SJSA1 (cell line): ENCODE measurements around the gene LDHD. TPM values are rescaled to one million over a fixed set of nuclear protein-coding genes. Genes with fewer than 3 reads are reported as not detected.

Experiments used
- DNase-seq, 2 experiments: peaks; one replicate each; pipeline ENCODE4 v3.0.0-alpha.2; 2015 to 2020; ENCODE audit warnings: low spot score in 2 of 2, low read depth in 1 of 2
- H3K27ac ChIP-seq: fragments of 250-450 bp; sonication (Bioruptor Pico); 2 replicates; pipeline ENCODE4 v1.5.1; 2020; ENCODE audit warnings: mild to moderate bottlenecking, moderate library complexity
- H3K27me3 ChIP-seq: fragments of 250-450 bp; sonication (Bioruptor Pico); replicated peaks from 2 replicates; pipeline ENCODE4 v1.5.1; 2020; ENCODE audit warnings: mild to moderate bottlenecking, moderate library complexity
- H3K36me3 ChIP-seq: fragments of 250-450 bp; sonication (Bioruptor Pico); 2 replicates; pipeline ENCODE4 v1.5.1; 2020; ENCODE audit warnings: mild to moderate bottlenecking
- H3K4me1 ChIP-seq: fragments of 250-450 bp; sonication (Bioruptor Pico); replicated peaks from 2 replicates; pipeline ENCODE4 v1.6.1; 2021; ENCODE audit warnings: mild to moderate bottlenecking
- H3K4me3 ChIP-seq: fragments of 250-450 bp; sonication (Bioruptor Pico); 2 replicates; pipeline ENCODE4 v1.5.1; 2020; ENCODE audit warnings: mild to moderate bottlenecking
- H3K9me3 ChIP-seq: fragments of 250-450 bp; sonication (Bioruptor Pico); replicated peaks from 2 replicates; pipeline ENCODE4 v1.5.1; 2020; ENCODE audit warnings: mild to moderate bottlenecking
- total RNA-seq: library from RNA; depleted of rRNA; stranded (reverse); fragments of >200 nt; shearing (Covaris generic); gene quantifications from 2 replicates; pipeline ENCODE4 v1.2.3, GENCODE V29; 2014; rRNA removed

Gene LDHD
- total RNA-seq, 1 experiment from 2014 or later = 0.24 TPM

- H3K27ac ChIP-seq = no peak overlapping the region
- H3K4me3 ChIP-seq = no peak overlapping the region
- no peaks in the 10 kb centered on the region for H3K4me1 ChIP-seq
- no peaks in the 10 kb centered on the region for H3K27me3 ChIP-seq
- no peaks in the 10 kb centered on the region for H3K36me3 ChIP-seq
- no peak for DNase-seq
- H3K9me3 ChIP-seq = no peaks in the 10 kb centered on the region
Observed at GRCh38 chr16:75062976-75063346, 53.6 kb downstream of the LDHD start.

DNA sequence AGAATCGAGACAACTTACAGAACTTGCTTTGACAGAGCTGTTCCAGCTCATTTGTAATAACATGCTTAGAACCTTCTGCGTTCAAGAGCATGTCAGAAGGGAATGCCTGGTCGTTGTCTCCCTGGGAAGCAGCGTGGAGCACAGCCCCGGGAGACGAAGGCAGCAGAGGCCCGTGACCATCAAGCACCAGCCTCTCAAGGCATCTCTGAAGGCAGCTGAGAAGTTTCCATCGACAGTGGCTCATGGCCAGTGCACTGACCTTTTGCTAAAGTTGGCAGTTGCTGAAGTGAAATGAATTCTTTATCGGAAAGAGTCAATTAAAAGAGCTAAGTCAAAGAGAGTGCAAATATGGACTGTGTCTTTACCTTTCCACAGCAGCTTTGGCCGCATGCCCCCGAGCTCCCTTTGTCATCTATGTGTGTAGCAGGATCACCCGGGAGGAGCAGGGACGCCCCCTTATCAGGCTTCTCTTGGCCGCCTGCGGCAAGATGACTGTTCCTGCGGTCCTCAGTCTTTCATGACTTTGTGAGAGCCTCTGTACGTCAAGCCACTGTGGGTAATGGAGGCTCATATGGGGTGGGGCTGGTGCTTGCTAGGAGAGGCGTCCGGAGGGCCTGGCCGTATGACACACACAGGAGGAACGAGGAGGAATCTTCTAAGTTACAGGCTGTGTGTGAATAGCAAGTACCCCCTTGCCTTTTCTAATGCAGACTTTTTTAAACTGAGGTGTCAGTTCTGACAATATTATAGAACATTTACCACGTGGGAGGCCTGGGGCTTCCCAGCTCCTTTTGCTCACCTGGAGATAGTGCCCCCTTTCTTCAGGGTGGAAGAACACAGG lies 54.2 kb downstream of the LDHD start:
- Histone ChIP-seq H3K9me3 (no peaks in the 10 kb centered on the region), H3K4me3 (no peak overlapping the region), H3K27ac (no peak overlapping the region), H3K4me1 (no peaks in the 10 kb centered on the region), H3K36me3 (no peaks in the 10 kb centered on the region), H3K27me3 (no peaks in the 10 kb centered on the region)
- no peak for DNase-seq

Other genes starting within 250 kb of the LDHD start
- 10.0 and 15.2 TPM in 2 replicates for gene WDR59, start 131.7 kb downstream of the LDHD start, total RNA-seq
- 20.7 and 27.2 TPM in 2 replicates for gene ZNRF1, start 117.8 kb downstream of the LDHD start, total RNA-seq
- gene ZFP1, start 31.7 kb upstream of the LDHD start, total RNA-seq = 13.9 and 18.4 TPM in 2 replicates
- gene CTRB2, start 90.4 kb upstream of the LDHD start, total RNA-seq = not detected in 2 replicates
- not detected in 2 replicates for gene CTRB1, start 102.2 kb upstream of the LDHD start, total RNA-seq
- 86.6 and 93.5 TPM in 2 replicates for gene BCAR1, start 134.8 kb upstream of the LDHD start, total RNA-seq